ENCODE measurements around the gene IQUB.

GRCh38 chr7:123535517-123535916 is 1.1 kb upstream of the IQUB start:
- no peak for TF ChIP-seq GABPA (IDR thresholded peaks at IDR 0.05; ENCODE audit: low read depth)
- TF ChIP-seq CTCF (IDR thresholded peaks at IDR 0.05; ENCODE audit: insufficient read depth, low read length) = no peak
- no peak for TF ChIP-seq POLR2AphosphoS5 (IDR thresholded peaks at IDR 0.05; ENCODE audit: low read depth)

All from HL-60 (cell line).